HG03571 (cell line): ENCODE measurements around the gene ADAT3.

Source experiments
- ATAC-seq: cut with Tn5 transposase; IDR thresholded peaks from one replicate; pipeline ENCODE4 v1.9.1; 2021; ENCODE audit not compliant: unreplicated experiment

Gene ADAT3

GRCh38 chr19:1955171-1956121 is 50.2 kb downstream of the ADAT3 start:
- no peak for ATAC-seq

DNA sequence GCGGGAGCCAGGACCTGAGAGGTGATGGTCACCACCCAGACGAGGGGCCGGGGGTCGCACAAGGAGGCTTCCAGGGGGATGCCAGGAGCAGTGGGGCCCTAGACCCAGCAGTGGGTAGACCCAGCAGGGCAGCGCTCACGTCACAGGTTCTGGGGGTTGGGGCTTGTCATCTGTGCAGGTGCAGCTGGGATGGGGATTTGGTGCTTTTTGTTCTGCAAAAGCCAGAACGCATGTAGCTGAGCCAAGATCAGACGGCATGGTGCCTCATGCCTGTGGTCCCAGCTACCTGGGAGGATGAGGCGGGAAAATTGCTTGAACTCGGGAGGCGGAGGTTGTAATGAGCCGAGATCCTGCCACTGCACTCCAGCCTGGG is 50.9 kb downstream of the ADAT3 start:
- no peak for ATAC-seq

DNA sequence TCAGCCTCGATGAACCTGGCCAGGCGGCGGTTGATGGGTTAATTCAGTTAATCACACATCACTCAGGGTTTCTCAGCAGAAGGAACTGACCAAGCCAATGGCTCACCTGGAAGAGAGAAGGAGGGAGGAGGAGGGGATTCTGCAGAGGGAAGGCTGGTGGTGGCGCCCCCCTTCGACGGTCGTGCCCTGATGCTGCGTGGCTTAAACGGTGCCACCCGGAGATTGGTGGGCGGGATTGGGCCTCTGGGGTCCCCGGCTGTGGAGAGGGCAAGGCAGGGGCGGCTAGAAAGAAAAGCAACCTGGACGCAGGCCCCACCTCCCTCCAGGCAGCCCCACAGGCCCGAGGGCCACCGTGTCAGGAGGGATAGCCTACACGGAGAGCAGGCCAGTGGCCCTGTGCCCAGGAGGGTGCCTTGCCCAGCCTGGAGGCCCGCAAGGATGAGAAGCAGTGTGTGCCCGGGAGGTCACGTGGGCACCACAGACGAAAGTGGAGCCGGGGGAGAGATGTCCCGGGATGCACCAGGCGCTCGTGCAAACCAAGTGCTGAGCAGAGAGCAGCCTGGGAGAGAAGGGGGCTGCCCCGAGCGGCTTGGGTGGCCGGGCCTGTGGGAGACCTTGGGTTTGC is 51.8 kb downstream of the ADAT3 start:
- ATAC-seq: no peak

DNA sequence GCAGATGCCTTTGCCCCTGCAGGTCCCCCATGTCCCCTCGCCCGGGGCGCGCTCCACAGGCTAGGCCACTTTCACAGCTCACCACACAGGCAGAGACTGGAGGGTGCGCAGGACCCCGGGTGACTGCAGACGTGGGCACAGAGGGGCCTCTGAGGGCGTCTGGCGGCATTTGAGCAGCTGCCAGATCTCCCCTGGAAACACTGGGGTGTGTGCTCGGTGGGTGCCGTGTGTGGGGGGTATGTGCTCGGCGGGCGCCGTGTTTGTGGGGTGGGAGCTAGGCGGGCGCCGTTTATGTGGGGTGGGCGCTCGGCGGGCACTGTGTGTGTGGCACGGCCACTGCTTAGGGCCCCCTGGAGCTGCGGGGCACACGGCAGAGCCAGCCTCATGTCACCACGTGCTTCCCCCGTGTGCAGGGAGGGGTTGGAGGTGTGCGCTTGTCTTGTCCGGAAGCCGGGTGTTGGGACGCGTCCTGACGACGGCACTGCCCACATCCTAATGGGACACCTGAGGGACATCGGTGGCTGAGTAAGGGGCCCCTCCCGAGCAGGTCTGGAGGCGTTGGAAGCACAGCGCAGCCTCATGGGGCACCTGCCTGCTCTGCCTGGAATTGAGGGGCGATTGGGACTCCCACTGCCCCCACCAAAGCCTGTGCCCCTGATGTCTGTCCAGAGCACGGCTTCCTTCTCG is 52.5 kb downstream of the ADAT3 start:
- ATAC-seq: no peak

GRCh38 chr19:1959928-1960589 is 54.9 kb downstream of the ADAT3 start:
- ATAC-seq: no peak

- no peak for ATAC-seq
Observed at GRCh38 chr19:1961000-1961883, 56.0 kb downstream of the ADAT3 start.

GRCh38 chr19:1962674-1963073 is 57.5 kb downstream of the ADAT3 start:
- no peak for ATAC-seq
